GM19025 (cell line): ENCODE measurements around the gene TRAM2.
"Not testable (repeated sequence)": the region's sequence is repeated elsewhere in the genome, so short reads cannot be mapped to it uniquely, and the experiment has no call there.

Experiments
- ATAC-seq: cut with Tn5 transposase; IDR thresholded peaks from one replicate; pipeline ENCODE4 v1.9.1; 2021; ENCODE audit warnings: mild to moderate bottlenecking, low read depth, moderate library complexity; ENCODE audit not compliant: unreplicated experiment

The TRAM2 gene

GRCh38 chr6:52497652-52498408 is 79.0 kb downstream of the TRAM2 start:
- ATAC-seq, result peak; percentile 84

DNA sequence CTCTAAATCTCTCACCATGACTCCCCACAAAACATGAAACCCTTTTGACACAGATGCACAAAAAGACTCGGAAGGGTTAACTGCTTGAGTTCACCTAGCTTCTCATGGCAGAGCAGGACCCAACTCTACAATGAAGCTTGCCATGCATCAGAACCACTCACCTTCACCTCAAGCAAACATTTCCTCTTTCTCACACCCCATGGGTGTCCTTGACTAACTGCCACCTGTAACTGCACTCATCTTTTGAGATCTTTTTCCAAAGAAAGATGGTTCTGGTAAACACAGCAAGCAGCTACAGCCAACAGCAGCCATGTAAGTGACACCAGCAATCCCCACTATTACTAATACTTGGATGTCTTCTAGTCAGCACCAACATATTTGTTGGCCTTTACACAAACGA is 80.2 kb downstream of the TRAM2 start:
- no peak for ATAC-seq

GRCh38 chr6:52495922-52496321 is 80.9 kb downstream of the TRAM2 start:
- ATAC-seq, result no peak

DNA sequence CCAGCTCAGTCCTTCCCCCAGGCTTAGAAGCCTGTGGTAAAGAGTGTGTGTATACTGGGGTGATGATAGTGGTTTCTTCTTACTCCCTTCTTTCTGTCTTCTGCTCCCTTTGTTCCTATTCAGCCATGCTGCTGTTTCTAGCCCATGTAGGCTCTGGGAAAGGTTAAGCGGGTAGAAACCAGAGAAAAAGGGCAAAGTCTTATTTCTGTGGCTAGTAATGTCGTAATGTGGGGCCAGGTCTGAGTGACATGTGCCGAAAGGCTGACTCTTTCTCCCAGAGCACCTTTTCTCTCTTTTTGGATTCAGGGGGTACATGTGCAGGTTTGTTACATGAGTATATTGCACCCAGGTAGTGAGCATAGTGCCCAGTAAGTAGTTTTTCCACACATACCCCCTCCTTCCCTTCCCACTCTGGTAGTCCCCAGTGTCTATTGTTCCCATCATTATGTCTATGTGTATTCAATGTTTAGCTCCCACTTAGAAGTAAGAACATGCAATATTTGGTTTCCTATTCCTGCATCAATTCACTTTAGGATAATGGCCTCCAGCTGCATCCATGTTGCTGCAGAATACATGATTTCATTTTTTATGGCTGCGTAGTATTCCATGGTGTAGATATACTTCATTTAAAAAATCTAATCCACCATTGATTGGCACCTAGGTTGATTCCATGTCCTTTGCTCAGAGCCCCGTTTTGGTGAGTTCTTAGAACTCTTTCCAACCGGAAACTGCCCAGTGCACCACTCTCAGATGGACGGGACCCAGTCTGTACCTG is 82.4 kb downstream of the TRAM2 start:
- ATAC-seq, result no peak

DNA sequence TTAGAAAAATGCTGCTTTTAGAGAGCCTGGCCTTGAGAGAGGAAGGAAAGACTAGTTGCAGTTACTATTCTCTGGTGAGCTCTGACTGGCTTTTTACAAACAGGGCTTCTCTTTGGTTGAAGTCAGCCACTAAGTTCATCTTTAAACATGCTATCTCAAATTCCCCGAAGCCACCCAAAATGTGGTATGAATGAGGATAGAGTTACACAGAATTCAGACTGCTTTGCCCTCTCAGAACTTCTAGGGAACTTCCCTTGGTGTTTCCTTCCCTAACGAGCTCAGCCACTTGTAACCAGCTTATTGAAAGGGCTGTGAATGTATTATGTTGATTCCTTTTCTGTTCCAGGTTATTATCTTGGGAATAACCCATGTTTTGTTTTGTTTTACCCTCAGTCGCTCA is 83.2 kb downstream of the TRAM2 start:
- ATAC-seq, result no peak

DNA sequence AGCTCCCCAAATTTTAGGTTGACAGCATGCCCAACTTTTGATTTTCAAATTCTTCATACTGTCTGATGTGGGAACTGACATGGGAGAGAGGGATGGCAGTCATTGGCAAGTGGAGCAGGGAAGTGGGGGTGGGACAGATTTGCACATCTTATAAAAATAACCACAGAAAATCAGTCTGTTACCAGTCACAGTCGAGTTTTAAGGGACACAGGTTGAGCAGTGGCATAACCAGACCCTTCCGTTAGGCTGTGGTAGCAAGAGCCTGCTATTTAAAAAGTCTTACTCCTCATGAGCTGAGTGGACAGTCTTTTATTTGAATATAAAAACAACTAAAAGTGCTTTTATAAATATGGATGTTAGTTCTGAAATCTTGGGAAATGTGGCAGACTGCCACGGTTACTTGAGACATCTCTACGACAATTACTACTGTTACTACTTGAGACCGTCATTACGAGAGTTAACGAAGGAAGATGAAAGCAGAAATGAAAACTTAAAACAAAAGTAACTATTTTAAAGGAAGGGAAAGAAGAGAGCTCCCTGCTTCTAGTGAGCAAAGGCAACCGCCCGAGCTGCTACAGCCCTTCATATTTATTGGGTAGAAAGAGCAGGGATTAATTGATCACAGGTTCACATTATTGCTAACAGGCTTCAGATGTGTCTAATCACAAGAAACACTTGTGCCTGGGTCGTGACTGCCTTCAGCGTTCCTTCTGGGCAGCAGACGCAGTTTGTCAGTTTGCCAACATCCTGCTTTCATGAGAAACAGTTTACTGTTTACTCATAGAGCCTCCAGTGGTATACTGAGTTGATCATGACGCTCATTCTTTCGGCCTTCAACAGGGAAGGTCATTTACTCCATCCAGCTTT is 85.4 kb downstream of the TRAM2 start:
- ATAC-seq, result peak; percentile 61

GRCh38 chr6:52489881-52490280 is 87.0 kb downstream of the TRAM2 start:
- no peak for ATAC-seq

GRCh38 chr6:52483671-52484003 is 93.2 kb downstream of the TRAM2 start:
- ATAC-seq, result no peak

DNA sequence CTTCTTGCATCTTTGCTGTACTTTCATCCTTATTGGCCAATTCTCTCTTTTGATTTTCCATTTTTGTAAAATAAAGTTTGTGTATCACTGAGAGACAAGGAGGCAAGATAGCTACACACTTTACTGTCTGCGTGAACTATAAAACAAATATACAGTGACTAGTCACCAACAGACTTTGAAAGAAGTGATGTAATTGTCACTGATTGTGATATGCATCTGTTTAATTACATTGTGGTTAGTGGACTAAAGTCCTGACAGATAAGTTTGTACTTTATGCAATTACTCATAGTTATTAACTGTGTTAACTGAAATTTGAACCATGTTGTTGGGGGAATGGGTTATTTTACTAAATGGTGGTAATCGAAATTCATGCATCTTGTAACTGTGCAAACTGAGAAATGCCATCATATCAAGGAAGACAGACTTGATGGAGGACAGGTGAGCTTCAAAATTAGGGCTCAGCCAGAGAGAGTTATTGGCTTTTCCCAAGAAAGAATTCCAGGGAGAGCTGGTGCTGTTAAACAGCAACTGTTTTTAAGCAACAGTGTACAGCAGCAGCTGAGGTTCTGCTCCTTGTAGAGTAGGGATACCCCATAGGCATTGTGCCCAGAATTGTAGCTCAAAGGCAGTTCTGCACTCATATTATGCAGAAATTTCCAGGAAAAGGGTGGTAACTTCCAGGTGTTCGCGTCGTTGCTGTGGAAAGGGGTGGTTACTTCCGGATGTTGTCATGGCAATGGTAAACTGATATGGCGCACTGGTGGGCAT is 93.8 kb downstream of the TRAM2 start:
- no peak for ATAC-seq

GRCh38 chr6:52475307-52475706 is 101.6 kb downstream of the TRAM2 start:
- no peak for ATAC-seq

DNA sequence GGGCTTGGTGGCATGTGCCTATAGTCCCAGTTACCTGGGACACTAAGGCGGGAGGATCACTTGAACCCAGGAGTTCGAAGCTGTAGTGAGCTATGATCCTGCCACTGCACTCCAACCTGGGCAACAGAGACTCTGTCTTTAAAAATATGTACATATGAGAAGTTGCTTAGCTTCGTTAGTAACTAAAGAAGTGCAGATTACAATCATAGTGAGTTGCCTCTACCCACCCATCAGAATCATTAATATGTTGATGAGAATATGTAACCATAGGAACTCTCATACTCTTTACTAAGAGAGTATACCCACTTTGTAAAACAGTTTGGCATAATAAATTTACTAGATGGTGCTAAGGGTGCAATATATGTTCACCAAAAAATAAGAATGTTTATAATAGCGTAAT is 102.7 kb downstream of the TRAM2 start:
- ATAC-seq, result no peak

- not testable (repeated sequence) for ATAC-seq
Measured at GRCh38 chr6:52461194-52461593, 115.7 kb downstream of the TRAM2 start.

GRCh38 chr6:52457096-52457495 is 119.8 kb downstream of the TRAM2 start:
- no peak for ATAC-seq

GRCh38 chr6:52454556-52454955 is 122.3 kb downstream of the TRAM2 start:
- ATAC-seq, result no peak
